GM20431 (cell line): ENCODE data around the gene SMIM36.
"Not testable (repeated sequence)": the region's sequence is repeated elsewhere in the genome, so short reads cannot be mapped to it uniquely, and the experiment has no call there.

Experiments used
- in situ Hi-C: fragments of 300-500 bp; cut with MseI, MboI; formaldehyde crosslinking; loops from one replicate; pipeline ENCODE4 v1.15.0; 2020; ENCODE audit warnings: low sequenced_read_pairs; ENCODE audit not compliant: unreplicated experiment

The SMIM36 gene

GRCh38 chr17:55518510-55518909 lies 7.3 kb upstream of the SMIM36 start:
- in situ Hi-C loops: loop anchor here (10.0 kb wide), 1 partner anchor 164 kb away; no protein-coding TSS in a partner anchor

GRCh38 chr17:55513885-55514590 lies 2.8 kb upstream of the SMIM36 start:
- in situ Hi-C loops: loop anchor here (10.0 kb wide), 1 partner anchor 159 kb away; no protein-coding TSS in a partner anchor

- in situ Hi-C loops: not testable (repeated sequence)
These were observed 3.6 kb downstream of the SMIM36 start for GRCh38 chr17:55507669-55508068.

GRCh38 chr17:55501626-55502025 lies 9.6 kb downstream of the SMIM36 start:
- in situ Hi-C loops: not testable (repeated sequence)

GRCh38 chr17:55500103-55500502 lies 11.1 kb downstream of the SMIM36 start:
- in situ Hi-C loops: no loop called here

GRCh38 chr17:55496094-55496881 lies 15.0 kb downstream of the SMIM36 start:
- in situ Hi-C loops: no loop called here

- in situ Hi-C loops: no loop called here
These were observed 16.0 kb downstream of the SMIM36 start for GRCh38 chr17:55495239-55495638.

- in situ Hi-C loops: no loop called here
These were observed 18.4 kb downstream of the SMIM36 start for GRCh38 chr17:55492781-55493341.

GRCh38 chr17:55490376-55490775 lies 20.9 kb downstream of the SMIM36 start:
- in situ Hi-C loops: no loop called here

- in situ Hi-C loops: no loop called here
These were observed 23.4 kb downstream of the SMIM36 start for GRCh38 chr17:55487695-55488432.

- in situ Hi-C loops: no loop called here
These were observed 26.7 kb downstream of the SMIM36 start for GRCh38 chr17:55484575-55484974.

GRCh38 chr17:55482591-55483389 lies 28.5 kb downstream of the SMIM36 start:
- in situ Hi-C loops: no loop called here

GRCh38 chr17:55480631-55481315 lies 30.5 kb downstream of the SMIM36 start:
- in situ Hi-C loops: no loop called here

- in situ Hi-C loops: no loop called here
These were observed 31.3 kb downstream of the SMIM36 start for GRCh38 chr17:55479903-55480302.

- in situ Hi-C loops: no loop called here
These were observed 32.3 kb downstream of the SMIM36 start for GRCh38 chr17:55478971-55479370.

- in situ Hi-C loops: no loop called here
These were observed 44.6 kb downstream of the SMIM36 start for GRCh38 chr17:55466671-55467070.

- in situ Hi-C loops: not testable (repeated sequence)
These were observed 45.5 kb downstream of the SMIM36 start for GRCh38 chr17:55465771-55466170.

GRCh38 chr17:55463600-55463999 lies 47.7 kb downstream of the SMIM36 start:
- in situ Hi-C loops: no loop called here

- in situ Hi-C loops: no loop called here
These were observed 48.5 kb downstream of the SMIM36 start for GRCh38 chr17:55462711-55463110.
